ENCODE measurements around the gene RAB13. TPM values are rescaled to one million over a fixed set of nuclear protein-coding genes. Genes with fewer than 3 reads are reported as not detected.

RAB13 gene
- total and polyA plus RNA-seq, 2 of the 13 experiments (the other 11 are each of a cell fraction or from before 2014, with no cell fraction given), result 15.9 to 24.7 TPM

GRCh38 chr1:153958111-153958960, 27.8 kb downstream of the RAB13 start, which contains the start of gene CRTC2 (continued):
- TF ChIP-seq ZFP90 (CRISPR knock-in tag; IDR thresholded peaks at IDR 0.05; ENCODE audit: borderline replicate concordance) (peak; percentile 53; the same call in 1 of the 2 replicates), SOX6 (IDR thresholded peaks at IDR 0.05) (no peak), SOX6 (CRISPR knock-in tag; IDR thresholded peaks at IDR 0.05) (peak; percentile 56), ZFY (CRISPR knock-in tag; IDR thresholded peaks at IDR 0.05) (peak; percentile 98), ISX (CRISPR knock-in tag; conservative IDR thresholded peaks at IDR 0.05) (peak; percentile 81; the same call in 1 of the 2 replicates), ZBTB40 (IDR thresholded peaks at IDR 0.05) (0 out of 2 replicates have a peak, but pooled peaks have one; percentile 17), ZBTB40 (CRISPR knock-in tag; IDR thresholded peaks at IDR 0.05) (peak; percentile 57), BCL3 (CRISPR knock-in tag; IDR thresholded peaks at IDR 0.05) (peak; percentile 60; the same call in 1 of the 2 replicates), MLXIP (CRISPR knock-in tag; IDR thresholded peaks at IDR 0.05; ENCODE audit: borderline replicate concordance) (peak; percentile 50; the same call in 1 of the 2 replicates), FIP1L1 (IDR thresholded peaks at IDR 0.05; ENCODE audit: borderline replicate concordance, insufficient read depth, low read depth, low read length) (peak; percentile 83; the same call in 1 of the 2 replicates), ZFP91 (CRISPR knock-in tag; IDR thresholded peaks at IDR 0.05; ENCODE audit: borderline replicate concordance) (peak; percentile 84; the same call in 1 of the 2 replicates)
